Osteocyte (in vitro differentiated cells): ENCODE measurements around the gene CETP. TPM values are rescaled to one million over a fixed set of nuclear protein-coding genes. Genes with fewer than 3 reads are reported as not detected.

Source experiments
- DNase-seq: peaks from one replicate; pipeline ENCODE4 v3.0.0; 2021; ENCODE audit warnings: mixed read lengths; ENCODE audit not compliant: unreplicated experiment; ENCODE audit errors: extremely low spot score
- H3K27ac Mint-ChIP-seq: one replicate; pipeline ENCODE4 v1.8.0; 2021; ENCODE audit warnings: mild to moderate bottlenecking, mixed read lengths; ENCODE audit not compliant: unreplicated experiment
- H3K27me3 Mint-ChIP-seq: one replicate; pipeline ENCODE4 v1.8.0; 2021; ENCODE audit warnings: mixed read lengths; ENCODE audit not compliant: unreplicated experiment
- H3K36me3 Mint-ChIP-seq: one replicate; pipeline ENCODE4 v1.8.0; 2021; ENCODE audit warnings: mixed read lengths; ENCODE audit not compliant: unreplicated experiment
- H3K4me1 Mint-ChIP-seq: one replicate; pipeline ENCODE4 v1.8.0; 2021; ENCODE audit warnings: mixed read lengths; ENCODE audit not compliant: unreplicated experiment
- H3K4me3 Mint-ChIP-seq: one replicate; pipeline ENCODE4 v1.8.0; 2021; ENCODE audit warnings: mild to moderate bottlenecking, moderate library complexity, mixed read lengths; ENCODE audit not compliant: unreplicated experiment
- H3K9me3 Mint-ChIP-seq: one replicate; pipeline ENCODE4 v1.8.0; 2021; ENCODE audit warnings: mixed read lengths; ENCODE audit not compliant: unreplicated experiment
- CTCF ChIP-seq: fragments of 200-600 bp; sonication (generic); IDR thresholded peaks from 2 replicates; pipeline ENCODE4 v1.5.0; 2021; ENCODE audit warnings: antibody characterized with exemption, mild to moderate bottlenecking, moderate library complexity
- total RNA-seq: library from RNA; stranded (reverse); gene quantifications from 2 replicates; pipeline ENCODE4 v1.2.1, GENCODE V29; 2021

CETP gene
- total RNA-seq, 1 donor from 2014 or later: not detected

- Mint-ChIP-seq H3K27ac (no peak overlapping the region), H3K9me3 (no peaks in the 10 kb centered on the region), H3K4me3 (no peak overlapping the region), H3K4me1 (peaks cover 1% of the 10 kb centered on the region), H3K36me3 (peaks cover 34% of the 10 kb centered on the region), H3K27me3 (no peaks in the 10 kb centered on the region)
- TF ChIP-seq CTCF: no peak
- no peak for DNase-seq
Measured at GRCh38 chr16:57019746-57020145, 58.0 kb downstream of the CETP start.

- no peak for TF ChIP-seq CTCF
- no peaks in the 10 kb centered on the region for H3K9me3 Mint-ChIP-seq
- H3K27ac Mint-ChIP-seq: no peak overlapping the region
- no peaks in the 10 kb centered on the region for H3K4me1 Mint-ChIP-seq
- DNase-seq: no peak
- H3K4me3 Mint-ChIP-seq: no peak overlapping the region
- peaks cover 34% of the 10 kb centered on the region for H3K36me3 Mint-ChIP-seq
- no peaks in the 10 kb centered on the region for H3K27me3 Mint-ChIP-seq
Measured at GRCh38 chr16:57020651-57021050, 58.9 kb downstream of the CETP start.

GRCh38 chr16:57021757-57022156 is 60.0 kb downstream of the CETP start:
- no peak for TF ChIP-seq CTCF
- Mint-ChIP-seq H3K4me1 (no peaks in the 10 kb centered on the region), H3K9me3 (no peaks in the 10 kb centered on the region), H3K27ac (no peak overlapping the region), H3K36me3 (peaks cover 33% of the 10 kb centered on the region), H3K4me3 (no peak overlapping the region), H3K27me3 (no peaks in the 10 kb centered on the region)
- no peak for DNase-seq

GRCh38 chr16:57022445-57022844 is 60.7 kb downstream of the CETP start:
- no peaks in the 10 kb centered on the region for H3K27me3 Mint-ChIP-seq
- H3K4me3 Mint-ChIP-seq: no peak overlapping the region
- peaks cover 30% of the 10 kb centered on the region for H3K36me3 Mint-ChIP-seq
- TF ChIP-seq CTCF: no peak
- H3K27ac Mint-ChIP-seq: no peak overlapping the region
- H3K4me1 Mint-ChIP-seq: no peaks in the 10 kb centered on the region
- H3K9me3 Mint-ChIP-seq: no peaks in the 10 kb centered on the region
- no peak for DNase-seq

- no peaks in the 10 kb centered on the region for H3K27me3 Mint-ChIP-seq
- no peak for TF ChIP-seq CTCF
- no peak for DNase-seq
- peaks cover 25% of the 10 kb centered on the region for H3K36me3 Mint-ChIP-seq
- no peak overlapping the region for H3K4me3 Mint-ChIP-seq
- no peaks in the 10 kb centered on the region for H3K9me3 Mint-ChIP-seq
- no peak overlapping the region for H3K27ac Mint-ChIP-seq
- H3K4me1 Mint-ChIP-seq: no peaks in the 10 kb centered on the region
Measured at GRCh38 chr16:57023541-57024249, 61.9 kb downstream of the CETP start.
